Activated CD4-positive, alpha-beta T cell treated with anti-CD3 and anti-CD28 coated beads for 24 hours (primary cell): ENCODE data around the gene BUB1B.
"Not testable (repeated sequence)": the region's sequence is repeated elsewhere in the genome, so short reads cannot be mapped to it uniquely, and the experiment has no call there.

Experiments used
- DNase-seq, 2 donors: peaks; one replicate each; pipeline ENCODE4 v3.0.0-alpha.2; 2020; ENCODE audit warnings: low read depth in 2 of 2

BUB1B gene

DNA sequence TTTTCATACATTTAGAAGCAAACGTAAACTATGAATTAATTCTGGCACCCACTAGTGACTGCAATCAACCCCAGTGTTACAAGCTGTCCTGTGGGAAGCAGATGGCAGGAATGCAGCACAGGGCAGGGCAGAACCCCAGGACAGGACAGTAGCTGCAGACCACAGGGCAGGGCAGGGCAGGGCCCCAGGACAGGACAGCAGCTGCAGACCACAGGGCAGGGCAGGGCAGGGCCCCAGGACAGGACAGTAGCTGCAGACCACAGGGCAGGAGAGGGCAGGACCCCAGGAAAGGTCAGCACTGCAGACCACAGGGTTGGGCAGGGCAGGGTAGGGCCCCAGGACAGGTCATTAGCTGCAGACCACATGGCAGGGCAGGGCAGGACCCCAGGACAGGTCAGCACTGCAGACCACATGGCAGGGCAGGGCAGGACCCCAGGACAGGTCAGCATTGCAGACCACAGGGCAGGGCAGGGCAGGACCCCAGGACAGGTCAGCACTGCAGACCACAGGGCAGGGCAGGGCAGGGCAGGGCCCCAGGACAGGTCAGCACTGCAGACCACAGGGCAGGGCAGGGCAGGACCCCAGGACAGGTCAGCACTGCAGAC is 24.9 kb upstream of the BUB1B start:
- not testable (repeated sequence) for DNase-seq

DNA sequence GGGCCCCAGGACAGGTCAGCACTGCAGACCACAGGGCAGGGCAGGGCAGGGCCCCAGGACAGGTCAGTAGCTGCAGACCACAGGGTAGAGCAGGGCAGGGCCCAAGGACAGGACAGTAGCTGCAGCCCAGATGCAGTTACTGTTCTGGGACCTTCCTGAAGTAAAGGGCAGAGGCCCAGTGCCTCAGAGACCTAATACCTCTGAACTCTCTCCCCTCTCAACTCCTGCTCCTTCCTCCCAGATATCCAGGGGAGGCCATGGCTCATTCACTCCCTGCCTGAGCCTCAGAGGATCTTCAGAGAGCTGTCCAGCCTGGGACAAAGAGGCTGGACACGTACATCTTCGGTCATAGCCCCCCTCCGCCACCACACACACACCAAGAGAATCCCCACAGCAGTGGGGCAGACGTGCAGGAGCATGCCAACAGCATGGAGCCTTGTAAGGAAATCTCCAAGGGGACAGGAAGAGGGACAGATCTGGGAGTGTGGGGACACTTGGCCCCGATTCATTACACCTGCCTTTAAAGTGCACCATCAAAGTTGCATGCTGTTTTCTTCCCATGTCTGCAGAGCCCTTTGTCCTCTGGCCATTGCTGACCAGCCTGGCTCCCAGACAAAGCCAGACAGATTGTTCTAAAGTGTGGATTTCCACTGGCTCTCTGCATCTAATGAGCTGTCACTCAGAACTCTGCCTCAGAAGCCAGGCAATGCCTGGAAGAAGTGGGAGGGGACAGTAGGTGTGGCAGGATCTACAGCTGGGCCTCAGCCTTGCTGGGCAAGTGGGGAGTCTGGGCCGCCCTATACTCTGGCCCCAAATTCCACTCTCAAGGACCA is 24.2 kb upstream of the BUB1B start:
- no peak for DNase-seq

DNA sequence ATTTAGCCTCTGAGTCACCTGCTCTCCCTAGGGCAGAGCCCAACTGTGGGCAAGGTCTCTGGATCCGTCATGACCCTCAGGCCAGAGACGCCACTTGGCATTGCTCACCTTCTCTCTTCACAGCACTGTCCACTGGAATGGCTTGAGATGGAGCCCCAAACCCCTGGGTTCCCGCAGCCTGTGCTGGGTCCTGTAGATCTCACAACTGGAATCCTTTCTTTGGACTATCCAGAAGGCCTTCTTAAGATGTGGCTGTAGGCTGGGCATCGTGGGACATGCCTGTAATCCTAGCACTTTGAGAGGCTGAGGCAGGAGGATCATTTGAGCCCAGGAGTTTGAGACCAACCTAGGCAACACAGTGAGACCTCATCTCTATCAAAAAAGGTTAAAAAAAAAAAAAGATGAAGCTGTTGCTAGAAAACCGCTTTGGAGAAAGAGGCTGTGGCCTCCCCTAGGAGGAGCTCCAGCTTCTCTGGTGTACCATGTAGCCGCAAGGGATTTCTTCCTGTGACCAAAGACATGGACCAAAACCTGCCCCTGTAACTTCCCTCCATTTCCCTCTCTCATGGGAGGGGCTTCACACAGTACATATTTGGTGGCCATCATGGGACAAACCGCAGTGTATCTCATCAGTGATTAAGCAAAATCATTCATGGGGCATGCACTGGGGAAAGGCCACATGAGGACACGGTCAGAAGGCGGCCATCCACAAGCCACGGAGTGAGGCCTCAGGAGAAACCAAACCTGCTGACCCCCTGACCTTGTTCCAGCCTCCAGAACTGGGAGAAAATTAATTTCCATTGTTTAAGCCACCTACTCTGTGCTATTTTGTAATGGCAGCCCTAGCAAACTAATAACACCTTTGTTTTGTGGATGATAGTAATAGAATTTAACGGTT is 23.3 kb upstream of the BUB1B start:
- DNase-seq: no peak

DNA sequence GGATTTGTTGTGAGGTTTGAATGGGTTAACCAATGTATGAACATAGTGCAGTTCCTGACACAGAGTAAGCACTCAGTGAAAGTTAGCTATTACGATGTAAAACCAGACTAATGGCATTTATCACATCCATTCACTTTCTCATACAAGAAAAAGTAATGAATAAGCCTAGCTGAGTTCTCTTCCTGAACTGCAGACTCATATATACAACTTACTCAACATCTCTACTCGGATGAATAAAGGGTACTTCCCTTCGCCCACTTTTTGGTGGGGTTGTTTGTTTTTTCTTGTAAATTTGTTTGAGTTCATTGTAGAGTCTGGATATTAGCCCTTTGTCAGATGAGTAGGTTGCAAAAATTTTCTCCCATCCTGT is 22.7 kb upstream of the BUB1B start:
- DNase-seq: not testable (repeated sequence)

DNA sequence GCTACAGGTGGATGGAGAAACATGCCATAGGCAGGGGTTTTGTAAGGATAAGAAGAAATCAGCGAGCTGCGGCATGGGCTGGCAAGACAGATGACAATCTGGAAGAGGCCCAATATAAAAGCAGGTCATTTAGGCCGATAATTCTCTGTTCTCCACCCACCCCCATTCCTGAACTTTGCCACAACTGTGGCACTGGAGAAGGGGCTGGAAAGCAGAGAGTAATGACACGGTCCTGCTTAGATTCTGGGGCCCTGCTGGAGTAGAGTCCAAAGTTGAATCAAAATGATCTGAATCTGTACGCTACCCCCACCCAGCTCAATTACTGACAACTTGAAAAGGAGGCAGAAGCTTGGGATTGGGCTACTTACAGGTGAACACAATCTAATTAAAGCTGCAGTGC is 18.4 kb upstream of the BUB1B start:
- no peak for DNase-seq

DNA sequence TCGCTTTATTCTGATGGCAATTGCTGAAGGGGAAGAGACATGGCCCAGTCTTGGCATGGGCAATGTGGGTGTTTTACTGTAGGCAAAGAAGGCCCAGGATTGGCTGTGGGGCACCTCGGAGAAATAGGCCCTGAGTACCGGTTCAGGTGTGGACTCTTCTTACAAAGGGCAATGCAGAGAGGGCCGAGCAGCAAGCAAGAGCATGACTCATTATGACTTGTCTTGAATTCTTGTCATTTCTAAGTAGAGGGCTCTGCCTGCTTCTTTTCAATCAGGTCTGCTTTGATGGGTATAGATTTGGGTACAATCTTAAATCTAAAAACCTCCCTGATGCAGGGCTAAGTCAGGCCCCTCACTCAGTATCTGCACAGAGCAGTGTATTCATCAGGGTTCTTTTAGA is 14.8 kb upstream of the BUB1B start:
- DNase-seq: no peak

DNA sequence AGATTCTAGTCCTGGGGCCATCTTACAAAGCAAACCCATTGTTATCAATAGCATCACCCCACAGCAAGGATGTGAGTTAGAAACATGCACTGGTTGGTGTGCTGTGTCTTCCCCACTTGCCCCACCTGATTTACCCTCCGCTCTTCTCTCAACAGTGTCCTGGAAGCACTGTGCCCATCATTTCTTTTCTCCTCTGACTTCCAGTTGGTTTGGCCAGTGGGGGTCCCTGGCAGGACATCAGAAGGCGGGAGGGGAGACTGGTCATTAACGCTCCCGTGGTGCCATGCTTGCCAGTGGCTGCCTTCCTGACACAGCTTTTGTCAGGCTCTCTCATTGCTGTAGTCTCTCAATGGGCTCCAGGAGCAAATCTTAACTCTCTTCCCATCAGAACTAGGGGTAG is 11.5 kb upstream of the BUB1B start:
- DNase-seq: no peak

DNA sequence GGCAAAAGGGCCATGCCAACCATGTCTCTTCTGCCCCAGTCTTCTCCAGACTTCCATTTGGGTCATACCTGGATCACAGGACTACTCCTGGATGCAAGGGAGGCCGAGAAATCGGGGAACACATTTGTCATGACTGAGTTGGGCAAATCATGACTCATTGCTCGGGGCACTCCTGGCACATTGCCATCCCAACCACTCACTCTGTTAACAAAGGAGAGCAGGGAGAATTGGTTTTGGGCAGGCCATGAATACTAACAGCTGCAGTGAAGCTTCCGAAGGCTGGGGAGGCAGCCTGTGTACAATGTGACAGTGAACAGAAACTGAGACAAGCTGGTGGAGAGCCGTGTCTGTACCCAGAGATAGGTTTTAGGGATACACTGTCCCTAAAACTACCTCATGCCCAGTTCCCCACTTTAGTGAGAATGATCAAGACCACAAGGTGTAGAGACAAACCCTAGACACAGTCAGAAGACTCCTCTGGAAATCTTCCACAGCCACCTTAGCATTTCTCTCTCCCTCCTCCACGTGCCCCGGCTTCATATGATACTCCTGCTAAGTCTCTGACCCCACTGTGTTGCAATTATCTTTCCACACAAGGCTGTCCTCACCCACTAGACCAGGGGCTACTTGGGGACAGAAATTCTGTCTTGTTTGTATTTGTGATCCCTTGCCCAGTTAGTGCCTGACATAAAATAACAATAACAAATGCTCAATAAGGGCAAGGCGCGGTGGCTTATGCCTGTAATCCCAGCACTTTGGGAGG is 10.5 kb upstream of the BUB1B start:
- DNase-seq: no peak

DNA sequence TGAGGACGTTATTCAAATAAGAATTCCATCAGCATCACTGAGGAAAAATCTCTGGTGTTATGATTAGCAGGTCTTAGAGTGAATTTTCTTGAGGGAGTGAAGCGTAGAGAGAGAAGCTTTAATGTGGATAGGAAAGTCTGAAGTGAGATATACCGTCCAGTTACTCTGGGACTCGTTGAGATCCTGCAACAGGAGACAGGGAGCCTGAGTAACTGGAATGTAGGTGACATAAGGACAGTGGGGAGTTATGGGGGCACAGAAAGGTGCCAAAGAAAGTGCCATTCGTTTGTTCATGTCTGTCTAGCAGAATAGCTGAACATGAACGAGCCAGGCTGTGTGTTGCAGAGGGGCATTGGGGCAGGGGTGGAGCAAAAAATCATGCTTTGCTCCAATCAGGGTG is 9.4 kb upstream of the BUB1B start:
- DNase-seq: no peak

DNA sequence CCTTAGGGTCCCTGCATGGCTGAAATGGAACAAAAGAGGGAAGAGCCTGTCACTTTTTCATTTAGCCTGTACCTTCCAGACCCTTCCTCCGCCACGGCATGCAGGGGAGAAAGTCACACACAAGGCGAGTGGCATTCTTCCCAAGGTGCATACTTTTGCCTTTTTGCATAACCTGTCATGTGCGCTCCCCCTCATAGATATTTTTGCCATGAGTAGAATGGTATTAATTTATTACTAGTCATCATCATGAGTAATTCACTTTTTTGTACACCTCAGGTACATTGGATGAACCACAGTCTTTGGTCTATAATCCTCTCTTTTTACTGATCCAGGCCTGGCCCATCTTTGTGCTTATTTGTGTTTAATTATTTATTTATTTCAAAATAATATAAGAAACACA is 8.9 kb upstream of the BUB1B start:
- DNase-seq: no peak

DNA sequence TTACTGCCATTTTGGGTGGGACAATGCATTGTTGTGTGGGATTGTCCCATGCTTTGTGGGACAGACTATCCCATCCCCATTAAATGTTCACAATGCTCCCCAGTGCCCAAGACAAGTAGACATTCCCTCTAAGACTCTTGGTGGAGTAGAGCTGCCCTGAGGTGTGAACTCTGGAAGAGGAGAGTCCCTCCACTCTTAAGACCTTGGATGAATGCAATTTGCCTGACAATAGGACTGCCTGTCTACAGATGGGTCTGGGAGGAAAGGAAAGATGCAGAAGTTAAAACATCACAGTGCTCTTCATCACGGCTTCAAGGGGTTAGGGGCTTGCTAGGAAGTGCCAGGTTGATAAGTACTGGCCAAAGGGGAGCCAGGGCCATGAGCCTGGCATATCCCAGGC is 6.0 kb upstream of the BUB1B start:
- DNase-seq: not testable (repeated sequence)

DNA sequence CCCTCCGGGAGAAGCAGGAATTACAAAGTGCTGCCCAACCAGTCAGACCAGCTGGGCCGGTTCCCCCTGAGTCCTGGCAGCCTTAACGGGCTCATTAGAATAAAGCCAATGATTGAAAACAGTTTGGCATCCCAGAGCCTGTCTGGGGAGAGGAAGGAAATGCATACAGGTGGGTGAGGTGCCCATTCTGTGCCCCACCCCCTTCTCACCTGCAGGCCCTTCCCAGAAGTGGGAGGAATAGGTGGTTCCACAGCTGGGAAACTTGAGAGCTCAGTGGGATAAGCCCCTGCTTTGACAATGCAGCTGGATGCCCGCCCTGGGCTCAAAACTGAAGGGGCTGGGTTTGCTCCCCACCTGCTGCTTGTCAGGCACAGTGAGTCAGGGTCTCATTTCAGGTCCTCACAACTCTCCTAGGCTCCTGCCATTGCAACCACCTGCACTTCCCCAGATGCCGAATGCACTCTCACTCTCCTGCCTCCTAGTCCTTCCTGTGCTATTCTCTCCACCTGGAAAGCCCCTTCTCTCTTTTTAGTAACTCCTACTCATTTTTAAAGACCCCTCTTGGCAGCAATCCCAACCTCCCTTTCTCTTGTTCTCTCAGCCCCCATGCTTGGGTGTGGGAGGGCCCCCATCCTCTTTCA is 5.5 kb upstream of the BUB1B start:
- DNase-seq: no peak

DNA sequence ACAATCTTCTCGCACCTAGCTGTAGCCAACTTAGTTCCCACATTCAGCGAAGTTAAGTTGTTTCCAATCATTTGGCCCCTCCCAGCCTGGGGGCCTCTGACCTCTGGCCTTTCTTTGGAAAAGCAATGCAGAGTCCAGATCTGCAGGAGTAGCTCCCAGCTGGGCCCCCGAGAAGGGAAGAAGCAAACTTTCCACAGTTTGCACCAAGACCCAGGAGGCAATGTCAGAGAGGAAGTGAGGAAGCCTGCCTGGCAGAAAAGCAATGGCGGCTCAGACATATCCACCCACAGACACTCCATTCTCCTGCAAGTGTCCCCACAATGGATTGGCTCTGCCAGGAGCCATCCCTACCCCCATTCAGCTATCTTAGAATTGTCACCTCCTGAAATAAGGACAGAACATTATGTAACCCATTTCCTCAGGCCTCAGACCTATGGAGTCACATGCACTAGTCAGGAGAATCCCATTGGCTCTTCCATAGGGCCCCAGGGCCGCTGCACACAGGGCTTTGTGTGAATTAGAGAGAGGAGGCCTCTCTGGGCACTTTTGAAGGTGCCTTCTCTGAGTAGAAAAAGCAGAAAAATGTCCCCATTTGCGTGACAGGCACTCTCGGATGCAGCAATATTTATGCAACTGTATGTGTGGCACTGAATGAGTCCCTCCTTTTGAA is 3.0 kb upstream of the BUB1B start:
- no peak for DNase-seq

DNA sequence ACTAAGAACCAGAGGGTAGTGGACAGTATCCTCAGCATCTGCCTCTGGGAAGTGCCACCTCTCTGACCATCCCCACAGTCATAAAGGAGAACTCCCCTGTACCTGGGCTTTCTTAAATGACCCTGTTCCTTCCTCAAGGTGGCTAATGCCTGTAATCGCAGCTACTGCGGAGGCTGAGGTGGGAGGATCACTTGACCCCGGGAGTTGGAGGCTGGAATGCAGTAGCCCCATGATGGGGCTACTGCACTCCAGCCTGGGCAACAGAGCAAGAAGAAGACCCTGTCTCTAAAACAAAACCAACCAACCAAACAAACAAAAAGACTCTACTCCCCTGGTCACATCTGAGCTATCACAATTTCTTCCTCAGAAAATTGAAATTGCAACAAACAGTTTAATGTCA is 848 bp upstream of the BUB1B start:
- no peak for DNase-seq

DNA sequence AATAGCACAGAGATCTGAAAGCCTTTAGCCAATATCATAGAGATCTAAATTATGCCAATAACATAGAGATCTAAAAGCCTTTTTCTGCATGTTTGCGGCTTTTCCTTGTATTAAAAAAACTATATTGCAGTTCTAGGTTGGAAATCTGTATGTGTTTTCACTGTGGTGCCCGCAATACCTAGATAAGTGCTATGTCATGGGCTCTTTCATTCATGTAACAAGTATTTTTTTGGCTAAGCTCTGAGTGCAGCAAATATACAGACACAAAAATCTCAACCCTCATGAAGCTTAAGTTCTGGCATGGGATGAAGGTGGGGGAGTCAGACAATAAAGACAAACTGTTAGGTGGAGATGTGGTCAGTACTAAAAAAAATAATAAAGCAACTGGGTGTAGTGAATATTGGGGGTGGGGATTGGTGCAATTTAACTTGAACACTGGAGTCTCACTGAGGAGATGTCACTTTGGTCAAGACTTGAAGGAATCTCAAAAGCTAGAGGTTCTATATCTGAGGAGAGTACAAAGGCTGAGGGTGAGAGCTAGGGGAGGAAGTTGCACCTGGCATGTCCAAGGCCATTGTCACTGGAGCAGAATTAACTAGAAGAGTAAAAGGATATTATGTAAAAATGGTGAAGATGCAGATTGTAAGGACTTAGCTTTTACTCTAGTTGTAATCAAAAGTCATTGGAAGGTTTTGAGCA is 973 bp downstream of the BUB1B start:
- DNase-seq: no peak

DNA sequence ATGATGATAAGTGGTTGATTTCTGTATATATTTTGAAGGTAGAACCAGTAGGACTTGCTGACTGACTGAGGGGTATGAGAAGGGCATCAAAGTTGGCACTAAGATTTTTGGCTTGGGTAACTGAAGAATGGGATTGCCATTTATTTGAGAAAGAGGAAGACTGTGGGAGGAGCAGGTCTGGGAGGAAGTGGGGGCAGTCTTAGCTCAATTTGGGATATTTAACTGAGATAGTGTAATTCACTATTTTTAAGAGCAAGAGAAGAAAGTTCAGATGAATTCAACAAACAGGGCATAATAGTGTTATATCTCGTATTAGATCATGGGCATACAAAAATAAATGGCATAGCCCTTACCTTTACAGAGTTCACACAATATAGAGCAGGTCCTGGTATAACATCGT is 1.7 kb downstream of the BUB1B start:
- DNase-seq: no peak

DNA sequence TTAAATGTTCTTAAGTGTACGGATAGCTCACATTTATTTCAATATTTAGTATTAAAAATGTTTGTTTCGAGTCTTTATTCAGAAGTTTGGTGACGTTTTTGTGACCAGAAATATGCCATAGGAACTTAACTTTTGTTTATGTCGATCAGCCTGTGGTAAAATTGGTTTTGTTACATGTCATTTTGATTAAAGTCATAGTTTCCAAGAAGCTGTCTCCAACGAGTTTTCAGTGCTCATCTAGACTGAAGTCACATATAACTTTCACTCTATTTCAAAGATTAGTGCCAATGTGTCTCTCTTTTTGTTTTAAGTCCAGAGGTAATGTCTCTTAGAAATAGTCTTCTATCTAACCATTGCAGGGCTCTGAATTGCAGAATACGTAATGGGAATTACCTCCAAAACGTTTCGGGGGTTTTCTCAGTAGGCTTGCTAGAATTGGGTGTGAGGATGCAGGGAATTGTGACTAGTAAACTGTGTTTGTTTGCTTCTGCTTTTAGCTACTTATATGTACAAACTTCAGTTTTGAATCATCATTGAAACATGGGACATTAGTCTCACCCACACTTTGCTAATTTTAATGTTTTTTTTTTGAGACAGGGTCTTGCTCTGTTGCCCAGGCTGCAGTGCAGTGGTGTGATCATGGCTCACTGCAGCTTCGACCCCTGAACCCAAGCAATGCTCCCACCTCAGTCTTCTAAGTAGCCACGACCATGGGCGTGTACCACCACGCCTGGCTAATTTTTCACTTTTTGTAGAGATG is 3.0 kb downstream of the BUB1B start:
- DNase-seq: no peak

DNA sequence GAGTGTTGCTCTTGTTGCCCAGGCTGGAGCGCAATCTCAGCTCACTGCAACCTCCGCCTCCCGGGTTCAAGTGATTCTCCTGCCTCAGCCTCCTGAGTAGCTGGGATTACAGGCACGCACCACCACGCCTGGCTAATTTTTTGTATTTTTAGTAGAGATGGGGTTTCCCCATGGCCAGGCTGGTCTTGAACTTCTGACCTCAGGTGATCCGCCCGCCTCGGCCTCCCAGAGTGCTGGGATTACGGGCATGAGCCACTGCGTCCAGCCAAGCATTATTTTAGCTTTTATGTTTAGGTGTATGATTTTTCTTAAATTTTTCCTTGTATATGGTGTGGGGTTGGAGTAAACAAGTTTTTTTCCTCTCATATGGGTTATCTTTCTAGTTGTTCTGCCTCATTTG is 6.5 kb downstream of the BUB1B start:
- DNase-seq: not testable (repeated sequence)

DNA sequence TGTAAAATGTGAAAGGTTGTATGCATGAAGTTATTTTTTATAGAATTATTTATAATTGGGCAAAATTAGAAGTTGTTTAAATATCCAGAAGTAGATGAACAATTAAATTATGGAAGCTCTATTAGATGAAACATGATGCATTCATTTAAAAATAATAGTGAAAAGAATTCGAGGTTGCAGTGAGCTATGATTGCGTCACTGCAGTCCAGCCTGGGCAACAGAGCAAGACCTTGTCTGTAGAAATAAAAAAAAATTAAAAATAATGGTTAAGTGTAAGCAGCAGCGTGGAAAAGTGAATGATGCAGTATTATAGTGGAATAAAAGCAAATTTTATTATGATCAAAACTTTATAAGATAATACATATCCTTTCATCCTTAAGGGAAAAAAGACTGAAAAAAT is 14.3 kb downstream of the BUB1B start:
- no peak for DNase-seq
